Adrenal gland (tissue), 5 donors: ENCODE results near the gene LHCGR.

ENCODE experiments used
- CTCF ChIP-seq, 6 experiments: fragments of 450-650 bp in 4 of 6; fragments of 200-600 bp in 2 of 6; sonication (generic) in 1 of 6; IDR thresholded peaks; 1 replicate in 5 of 6; 2 replicates in 1 of 6; pipeline versions ENCODE4 v1.5.1 to v1.8.0; 2016 to 2021; ENCODE audit warnings: antibody characterized with exemption in 6 of 6, mild to moderate bottlenecking in 2 of 6, moderate library complexity in 1 of 6
- POLR2A ChIP-seq, 2 donors: fragments of 450-650 bp; IDR thresholded peaks; one replicate each; pipeline ENCODE4 v1.6.1; 2017; ENCODE audit warnings: antibody characterized with exemption in 2 of 2, mild to moderate bottlenecking in 2 of 2, moderate library complexity in 1 of 2
- donor health status: DM: no; HTN: no; CAD: no.

DNA sequence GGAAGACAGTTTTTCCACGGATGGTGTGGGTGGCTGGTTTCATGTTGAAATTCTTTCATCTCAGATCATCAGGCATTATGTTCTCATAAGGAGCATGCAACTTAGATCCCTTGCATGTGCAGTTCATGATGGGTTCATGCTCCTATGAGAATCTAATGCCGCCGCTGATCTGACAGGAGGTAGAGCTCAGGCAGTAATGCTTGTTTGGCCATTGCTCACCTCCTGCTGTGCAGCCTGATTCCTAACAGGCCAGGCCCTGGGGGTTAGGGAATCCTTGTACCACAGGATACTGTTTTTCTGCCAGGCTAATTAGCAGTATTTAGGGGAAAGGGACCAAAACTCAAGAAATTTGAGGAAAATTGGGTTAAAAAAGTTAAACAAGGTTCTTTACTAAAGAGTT is 5.3 kb upstream of the LHCGR start:
- no peak for TF ChIP-seq POLR2A (IDR thresholded peaks at IDR 0.05)
- TF ChIP-seq CTCF (IDR thresholded peaks at IDR 0.05): no peak
